Measurements from ENCODE around the gene FABP7. TPM values are rescaled to one million over a fixed set of nuclear protein-coding genes. Genes with fewer than 3 reads are reported as not detected.

The FABP7 gene
- polyA plus RNA-seq, 2 of the 4 experiments (the other 2 are of a cell fraction): not detected

DNA sequence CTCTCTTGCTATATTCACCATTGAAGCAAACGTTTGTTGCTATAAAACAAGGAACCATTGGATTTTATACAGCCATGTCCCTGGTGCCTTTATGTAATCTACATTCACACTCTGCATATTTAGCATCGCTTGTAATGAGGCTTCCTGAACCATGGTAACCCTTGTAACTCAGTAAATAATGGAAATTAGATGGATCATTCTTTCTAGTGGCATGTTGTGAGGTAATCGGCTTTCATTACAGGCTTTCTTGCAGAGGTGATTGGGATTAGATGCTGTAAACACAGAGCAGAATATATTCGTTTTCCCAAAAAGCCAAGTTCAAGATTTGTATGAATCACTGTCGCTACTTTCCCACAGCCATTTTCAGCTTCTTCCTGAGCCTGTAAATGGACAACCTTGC is 45.6 kb downstream of the FABP7 start:
- no peak for DNase-seq (ENCODE audit: low read depth in 1 of 2, low spot score in 1 of 2)
- ATAC-seq: no peak
- H3K4me3 ChIP-seq: no peak overlapping the region
- TF ChIP-seq, protein P1, sequence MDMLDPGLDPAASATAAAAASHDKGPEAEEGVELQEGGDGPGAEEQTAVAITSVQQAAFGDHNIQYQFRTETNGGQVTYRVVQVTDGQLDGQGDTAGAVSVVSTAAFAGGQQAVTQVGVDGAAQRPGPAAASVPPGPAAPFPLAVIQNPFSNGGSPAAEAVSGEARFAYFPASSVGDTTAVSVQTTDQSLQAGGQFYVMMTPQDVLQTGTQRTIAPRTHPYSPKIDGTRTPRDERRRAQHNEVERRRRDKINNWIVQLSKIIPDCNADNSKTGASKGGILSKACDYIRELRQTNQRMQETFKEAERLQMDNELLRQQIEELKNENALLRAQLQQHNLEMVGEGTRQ (IDR thresholded peaks at IDR 0.05): no peak
- no peak for TF ChIP-seq TFCP2L1 (CRISPR knock-in tag; IDR thresholded peaks at IDR 0.05)
- TF ChIP-seq, protein P2, sequence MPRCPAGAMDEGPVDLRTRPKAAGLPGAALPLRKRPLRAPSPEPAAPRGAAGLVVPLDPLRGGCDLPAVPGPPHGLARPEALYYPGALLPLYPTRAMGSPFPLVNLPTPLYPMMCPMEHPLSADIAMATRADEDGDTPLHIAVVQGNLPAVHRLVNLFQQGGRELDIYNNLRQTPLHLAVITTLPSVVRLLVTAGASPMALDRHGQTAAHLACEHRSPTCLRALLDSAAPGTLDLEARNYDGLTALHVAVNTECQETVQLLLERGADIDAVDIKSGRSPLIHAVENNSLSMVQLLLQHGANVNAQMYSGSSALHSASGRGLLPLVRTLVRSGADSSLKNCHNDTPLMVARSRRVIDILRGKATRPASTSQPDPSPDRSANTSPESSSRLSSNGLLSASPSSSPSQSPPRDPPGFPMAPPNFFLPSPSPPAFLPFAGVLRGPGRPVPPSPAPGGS (IDR thresholded peaks at IDR 0.05): no peak
- no peak for TF ChIP-seq SREBF2 (IDR thresholded peaks at IDR 0.05)
- no peak for TF ChIP-seq TP53 (CRISPR knock-in tag; IDR thresholded peaks at IDR 0.05)
- TF ChIP-seq, protein P3, sequence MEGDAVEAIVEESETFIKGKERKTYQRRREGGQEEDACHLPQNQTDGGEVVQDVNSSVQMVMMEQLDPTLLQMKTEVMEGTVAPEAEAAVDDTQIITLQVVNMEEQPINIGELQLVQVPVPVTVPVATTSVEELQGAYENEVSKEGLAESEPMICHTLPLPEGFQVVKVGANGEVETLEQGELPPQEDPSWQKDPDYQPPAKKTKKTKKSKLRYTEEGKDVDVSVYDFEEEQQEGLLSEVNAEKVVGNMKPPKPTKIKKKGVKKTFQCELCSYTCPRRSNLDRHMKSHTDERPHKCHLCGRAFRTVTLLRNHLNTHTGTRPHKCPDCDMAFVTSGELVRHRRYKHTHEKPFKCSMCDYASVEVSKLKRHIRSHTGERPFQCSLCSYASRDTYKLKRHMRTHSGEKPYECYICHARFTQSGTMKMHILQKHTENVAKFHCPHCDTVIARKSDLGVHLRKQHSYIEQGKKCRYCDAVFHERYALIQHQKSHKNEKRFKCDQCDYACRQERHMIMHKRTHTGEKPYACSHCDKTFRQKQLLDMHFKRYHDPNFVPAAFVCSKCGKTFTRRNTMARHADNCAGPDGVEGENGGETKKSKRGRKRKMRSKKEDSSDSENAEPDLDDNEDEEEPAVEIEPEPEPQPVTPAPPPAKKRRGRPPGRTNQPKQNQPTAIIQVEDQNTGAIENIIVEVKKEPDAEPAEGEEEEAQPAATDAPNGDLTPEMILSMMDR (IDR thresholded peaks at IDR 0.05): no peak
- H3K4me1 ChIP-seq: no peaks in the 10 kb centered on the region
- POLR2A ChIA-PET: no interaction called here
- H3K9me3 ChIP-seq: no peaks in the 10 kb centered on the region
- no peak overlapping the region for H3K27ac ChIP-seq
- WGBS (ENCODE audit: missing lambda C conversion rate): 34% methylated on average over 5 of the region's 5 CpGs
- FAIRE-seq: no peak
- H3K4me2 ChIP-seq: no peak overlapping the region
- CTCF ChIA-PET: interaction anchor here (0.6 to 2.8 kb wide), 3 partner anchors 14 to 274 kb away, joined by 3 to 9 read pairs (median 3); no protein-coding TSS in a partner anchor

DNA sequence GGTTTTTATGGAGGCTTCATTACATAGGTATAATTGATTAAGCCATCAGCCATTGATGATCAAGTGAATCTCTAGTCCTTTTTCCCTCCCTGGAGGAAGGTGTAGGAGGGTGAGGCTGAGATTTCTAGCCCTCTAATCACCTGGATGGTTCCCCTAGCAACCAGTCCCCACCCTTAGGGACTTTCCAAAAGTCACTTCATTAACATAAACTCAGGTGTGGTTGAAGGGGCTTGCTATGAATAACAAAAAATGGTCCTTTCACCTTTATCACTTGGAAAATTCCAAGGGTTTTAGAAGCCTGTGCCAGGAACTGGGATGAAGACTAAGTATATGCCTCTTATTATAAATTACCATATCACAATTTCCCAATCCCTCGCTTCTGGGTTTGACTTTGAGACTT is 49.9 kb downstream of the FABP7 start:
- ChIA-PET CTCF (interaction anchor here (1.5 kb wide), 2 partner anchors 10 to 40 kb away, joined by 4 to 7 read pairs; partner anchors contain the start of gene SMPDL3A), POLR2A (no interaction called here)
- Histone ChIP-seq H3K4me2 (no peak overlapping the region), H3K27ac (no peak overlapping the region), H3K4me3 (no peak overlapping the region), H3K9me3 (no peaks in the 10 kb centered on the region), H3K4me1 (no peaks in the 10 kb centered on the region)
- ATAC-seq (no peak), DNase-seq (ENCODE audit: low read depth in 1 of 2, low spot score in 1 of 2) (no peak), FAIRE-seq (no peak)
- TF ChIP-seq KDM1A (IDR thresholded peaks at IDR 0.05; ENCODE audit: low read depth) (no peak), HOXB5 (CRISPR knock-in tag; IDR thresholded peaks at IDR 0.05) (no peak), SREBF2 (IDR thresholded peaks at IDR 0.05) (no peak), NR3C1 (IDR thresholded peaks at IDR 0.05) (no peak), ESRRA (IDR thresholded peaks at IDR 0.05; ENCODE audit: borderline replicate concordance, low read length) (no peak), FOXS1 (CRISPR knock-in tag; IDR thresholded peaks at IDR 0.05) (no peak), RAD21 (conservative IDR thresholded peaks at IDR 0.05 in 1 of 2, IDR thresholded peaks at IDR 0.05 in 1 of 2) (no peak), SMC3 (IDR thresholded peaks at IDR 0.05) (no peak), CHD2 (IDR thresholded peaks at IDR 0.05; ENCODE audit: low read length, partially characterized antibody) (no peak)
- TF ChIP-seq, protein P4, sequence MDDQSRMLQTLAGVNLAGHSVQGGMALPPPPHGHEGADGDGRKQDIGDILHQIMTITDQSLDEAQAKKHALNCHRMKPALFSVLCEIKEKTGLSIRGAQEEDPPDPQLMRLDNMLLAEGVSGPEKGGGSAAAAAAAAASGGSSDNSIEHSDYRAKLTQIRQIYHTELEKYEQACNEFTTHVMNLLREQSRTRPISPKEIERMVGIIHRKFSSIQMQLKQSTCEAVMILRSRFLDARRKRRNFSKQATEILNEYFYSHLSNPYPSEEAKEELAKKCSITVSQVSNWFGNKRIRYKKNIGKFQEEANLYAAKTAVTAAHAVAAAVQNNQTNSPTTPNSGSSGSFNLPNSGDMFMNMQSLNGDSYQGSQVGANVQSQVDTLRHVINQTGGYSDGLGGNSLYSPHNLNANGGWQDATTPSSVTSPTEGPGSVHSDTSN (IDR thresholded peaks at IDR 0.05): no peak
- TF ChIP-seq, protein P3 (IDR thresholded peaks at IDR 0.05): no peak
- TF ChIP-seq, protein P5, sequence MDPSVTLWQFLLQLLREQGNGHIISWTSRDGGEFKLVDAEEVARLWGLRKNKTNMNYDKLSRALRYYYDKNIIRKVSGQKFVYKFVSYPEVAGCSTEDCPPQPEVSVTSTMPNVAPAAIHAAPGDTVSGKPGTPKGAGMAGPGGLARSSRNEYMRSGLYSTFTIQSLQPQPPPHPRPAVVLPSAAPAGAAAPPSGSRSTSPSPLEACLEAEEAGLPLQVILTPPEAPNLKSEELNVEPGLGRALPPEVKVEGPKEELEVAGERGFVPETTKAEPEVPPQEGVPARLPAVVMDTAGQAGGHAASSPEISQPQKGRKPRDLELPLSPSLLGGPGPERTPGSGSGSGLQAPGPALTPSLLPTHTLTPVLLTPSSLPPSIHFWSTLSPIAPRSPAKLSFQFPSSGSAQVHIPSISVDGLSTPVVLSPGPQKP (IDR thresholded peaks at IDR 0.05; ENCODE audit: low read depth, low read length): no peak
- 0% methylated on average over 1 of the region's 1 CpG for WGBS (ENCODE audit: missing lambda C conversion rate)

Measured in A549 (cell line).